ENCODE measurements around the gene ENAH.
A peak's percentile ranks its signal among the peaks of the same experiment; 100 is the strongest.
"Not testable (repeated sequence)": the region's sequence is repeated elsewhere in the genome, so short reads cannot be mapped to it uniquely, and the experiment has no call there.

Gene ENAH

DNA sequence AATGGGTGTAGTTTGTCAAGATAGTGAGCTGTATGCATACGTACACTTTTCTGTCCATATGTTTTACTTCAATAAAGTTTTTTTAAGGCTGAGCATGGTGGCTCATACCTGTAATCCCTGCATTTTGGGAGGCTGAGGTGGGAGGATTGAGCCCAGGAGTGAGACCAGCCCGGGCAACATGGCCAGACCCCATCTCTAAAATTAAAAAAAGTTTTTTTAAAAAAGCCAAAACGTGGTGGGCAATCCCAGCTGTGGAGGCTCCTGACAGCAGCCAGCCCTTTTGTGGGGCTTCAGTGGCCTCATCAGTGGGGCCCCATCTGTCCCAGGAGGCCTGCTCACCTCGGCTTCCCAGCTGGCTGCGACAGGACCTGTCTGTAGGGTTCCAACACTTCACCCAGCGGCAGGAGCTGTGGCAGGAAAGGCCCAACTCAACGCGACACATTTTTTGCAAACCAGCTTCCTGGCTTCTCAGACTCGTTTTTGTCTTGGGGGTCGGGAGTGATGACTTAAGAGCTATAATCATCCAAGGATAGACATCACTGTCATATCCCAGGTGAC lies 168.2 kb downstream of the ENAH start:
- DNase-seq = no peak

- DNase-seq = no peak
These were observed 168.9 kb downstream of the ENAH start for GRCh38 chr1:225483818-225484656.

- no peak for DNase-seq
These were observed 170.4 kb downstream of the ENAH start for GRCh38 chr1:225482421-225482950.

DNA sequence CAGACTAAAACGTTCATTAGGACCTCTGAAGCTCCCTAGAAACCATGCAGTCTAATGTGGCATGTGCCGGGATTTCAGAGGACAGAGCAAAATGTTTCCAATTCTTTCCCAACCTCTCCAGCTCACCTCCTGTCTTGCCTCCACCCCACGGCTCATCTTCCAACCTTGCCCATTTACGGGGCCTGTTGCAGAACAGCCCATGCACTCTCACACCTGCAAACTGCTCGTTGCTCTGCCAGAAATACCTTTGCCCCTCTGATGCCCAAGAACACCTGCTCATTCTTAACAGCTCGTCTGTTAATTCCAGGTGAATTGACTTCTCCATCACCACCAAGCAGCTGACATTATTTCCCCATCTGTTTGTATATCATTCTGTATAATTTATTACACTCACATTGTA lies 171.2 kb downstream of the ENAH start:
- DNase-seq = peak; percentile 73

- DNase-seq = peak; percentile 92
These were observed 172.0 kb downstream of the ENAH start for GRCh38 chr1:225480825-225481434.

DNA sequence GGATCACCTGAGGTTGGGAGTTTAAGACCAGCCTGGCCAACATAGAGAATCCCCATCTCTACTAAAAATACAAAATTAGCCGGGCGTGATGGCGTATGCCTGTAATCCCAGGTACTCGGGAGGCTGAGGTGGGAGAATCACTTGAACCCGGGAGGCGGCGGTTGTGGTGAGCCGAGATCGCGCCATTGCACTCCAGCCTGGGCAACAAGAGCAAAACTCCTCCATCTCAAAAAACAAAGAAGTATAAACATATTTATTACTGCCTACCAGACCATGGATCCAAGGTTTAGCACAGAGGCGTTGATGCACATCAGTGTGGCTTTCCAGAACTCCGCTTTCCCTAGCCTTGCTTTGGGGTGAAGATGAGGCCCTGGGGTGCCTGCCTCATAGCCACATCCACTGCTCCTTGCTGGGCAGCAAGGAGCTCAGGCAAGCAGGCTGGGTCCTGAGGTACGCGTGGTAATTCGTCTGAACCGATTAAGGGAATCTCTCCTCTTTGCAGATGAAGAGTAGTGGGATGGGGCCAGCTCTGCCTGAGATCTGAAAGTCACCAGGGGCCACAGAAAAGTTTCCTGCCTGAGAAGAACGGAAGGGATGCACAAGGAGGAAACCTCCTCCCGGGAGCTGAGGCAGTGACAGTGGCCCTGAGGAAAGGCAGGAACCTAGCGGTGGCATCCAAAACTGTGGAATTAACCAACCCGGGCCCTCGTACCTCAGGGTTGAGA lies 172.8 kb downstream of the ENAH start:
- DNase-seq = no peak

GRCh38 chr1:225479341-225479740 lies 173.6 kb downstream of the ENAH start:
- DNase-seq = no peak

GRCh38 chr1:225477296-225477911 lies 175.5 kb downstream of the ENAH start:
- no peak for DNase-seq

DNA sequence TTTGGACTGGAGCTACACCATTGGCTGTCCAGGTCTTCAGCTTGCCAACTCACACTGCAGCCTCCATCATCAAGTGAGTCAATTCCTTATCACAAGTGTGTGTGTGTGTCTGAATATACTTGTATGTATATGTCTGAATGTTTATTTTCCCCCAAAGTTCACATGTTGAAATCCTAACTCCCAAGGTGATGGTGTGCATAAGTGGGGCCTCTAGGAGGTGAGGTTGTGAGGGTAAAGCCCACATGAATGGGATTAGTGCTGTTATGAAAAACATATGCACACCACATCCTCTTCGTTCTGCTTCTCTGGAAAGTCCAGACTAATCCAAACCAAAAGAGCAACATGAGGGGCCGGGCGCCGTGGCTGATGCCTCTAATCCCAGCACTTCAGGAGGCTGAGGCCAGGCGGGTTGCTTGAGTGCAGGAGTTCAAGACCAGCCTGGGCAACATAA lies 176.4 kb downstream of the ENAH start:
- no peak for DNase-seq

GRCh38 chr1:225476100-225476511 lies 176.8 kb downstream of the ENAH start:
- DNase-seq = no peak

DNA sequence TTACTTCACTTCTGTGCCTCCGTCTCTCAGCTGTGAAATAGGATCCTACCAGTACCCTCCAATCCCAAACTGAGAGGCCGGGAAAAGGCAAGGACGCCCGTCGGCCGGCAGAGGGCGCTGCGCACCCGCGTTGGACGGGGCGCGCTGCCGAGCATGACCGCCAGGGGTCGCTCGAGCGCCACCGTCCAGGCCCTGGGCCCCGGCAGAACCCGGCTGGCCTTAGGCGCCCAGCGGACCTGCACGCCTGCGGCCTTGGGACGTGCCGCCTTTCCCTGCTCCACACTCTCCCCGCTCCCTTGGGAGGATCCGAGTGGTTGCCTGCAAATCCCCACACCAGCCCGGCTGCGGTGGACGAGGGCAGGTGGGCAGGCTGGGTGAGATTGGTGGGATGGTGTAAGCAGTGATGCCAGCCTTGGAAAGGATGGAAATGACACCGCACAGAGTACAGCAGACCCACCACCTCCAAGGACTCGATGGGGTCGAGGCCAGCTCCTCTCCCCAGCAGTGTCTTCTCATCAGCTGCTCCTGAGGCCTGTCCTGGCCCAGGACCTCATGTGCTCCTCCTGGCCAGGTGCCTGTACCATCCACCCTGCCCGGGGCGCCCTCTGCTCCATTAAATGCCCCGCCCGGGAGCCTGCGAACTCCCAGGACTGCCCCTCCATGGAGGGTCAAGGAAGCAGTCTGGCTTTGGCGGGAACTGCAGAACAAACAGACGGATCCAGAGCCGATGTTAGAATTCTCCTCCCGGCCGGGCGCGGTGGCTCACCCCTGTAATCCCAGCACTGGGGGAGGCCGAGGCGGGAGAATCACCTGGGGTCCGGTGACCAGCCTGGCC lies 177.7 kb downstream of the ENAH start:
- DNase-seq = peak; percentile 63

DNA sequence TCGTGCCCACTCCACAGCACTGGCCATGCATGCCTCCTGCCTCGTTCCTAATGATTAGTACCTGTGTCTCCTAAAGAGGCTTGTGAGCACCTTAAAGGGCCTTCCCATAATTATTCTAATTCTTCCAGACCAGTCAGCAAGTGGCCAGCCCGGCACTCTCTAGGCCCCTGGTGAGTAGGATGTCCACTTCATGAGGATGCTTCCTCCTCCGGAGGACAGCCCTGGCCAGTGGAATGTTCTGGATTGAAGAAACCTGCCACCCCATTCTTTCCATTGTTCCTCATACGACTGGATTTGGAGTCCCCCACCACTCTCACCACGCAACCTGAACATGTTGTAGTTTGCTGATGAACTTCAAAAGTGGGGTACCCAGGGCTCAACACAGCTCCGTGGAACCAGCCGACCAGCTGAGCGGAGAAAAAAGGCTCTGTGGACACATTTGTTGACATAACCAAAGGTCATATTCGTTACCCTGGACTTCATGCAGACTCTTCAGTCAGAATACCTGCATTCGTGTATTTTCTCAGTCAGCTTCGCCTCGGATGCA lies 178.4 kb downstream of the ENAH start:
- DNase-seq = no peak

- not testable (repeated sequence) for DNase-seq
These were observed 179.1 kb downstream of the ENAH start for GRCh38 chr1:225473676-225474438.

DNA sequence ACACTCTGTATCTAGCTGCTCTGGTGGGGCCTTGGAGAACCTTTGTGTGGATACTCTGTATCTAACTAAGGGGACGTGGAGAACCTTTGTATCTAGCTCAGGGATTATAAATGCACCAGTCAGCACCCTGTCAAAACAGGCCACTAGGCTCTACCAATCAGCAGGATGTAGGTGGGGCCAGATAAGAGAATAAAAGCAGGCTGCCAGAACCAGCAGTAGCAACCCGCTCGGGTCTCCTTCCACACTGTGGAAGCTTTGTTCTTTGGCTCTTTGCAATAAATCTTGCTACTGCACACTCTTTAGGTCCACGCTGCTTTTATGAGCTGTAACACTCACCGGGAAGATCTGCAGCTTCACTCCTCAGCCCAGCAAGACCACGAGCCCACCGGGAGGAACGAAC lies 179.7 kb downstream of the ENAH start:
- not testable (repeated sequence) for DNase-seq

GRCh38 chr1:225471453-225472301 lies 181.2 kb downstream of the ENAH start:
- DNase-seq = no peak

DNA sequence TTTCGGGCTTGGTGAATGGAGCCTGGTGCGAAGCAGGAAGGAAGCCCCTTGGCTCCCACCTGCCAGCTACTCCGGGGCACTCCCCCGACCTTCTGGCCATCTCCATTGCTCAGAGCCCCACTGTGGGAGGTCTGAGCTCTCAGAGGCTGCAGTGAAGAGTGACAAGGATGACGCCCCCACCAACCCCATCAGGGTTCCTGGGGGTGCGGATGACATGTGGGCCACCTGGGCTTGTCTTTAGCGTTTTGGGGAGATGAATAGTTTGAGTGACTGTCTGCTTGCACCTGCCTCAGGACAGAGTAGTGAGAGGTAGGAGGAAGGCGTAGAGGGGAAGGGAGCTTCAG lies 181.8 kb downstream of the ENAH start:
- DNase-seq = no peak

GRCh38 chr1:225470211-225471108 lies 182.5 kb downstream of the ENAH start:
- no peak for DNase-seq

DNA sequence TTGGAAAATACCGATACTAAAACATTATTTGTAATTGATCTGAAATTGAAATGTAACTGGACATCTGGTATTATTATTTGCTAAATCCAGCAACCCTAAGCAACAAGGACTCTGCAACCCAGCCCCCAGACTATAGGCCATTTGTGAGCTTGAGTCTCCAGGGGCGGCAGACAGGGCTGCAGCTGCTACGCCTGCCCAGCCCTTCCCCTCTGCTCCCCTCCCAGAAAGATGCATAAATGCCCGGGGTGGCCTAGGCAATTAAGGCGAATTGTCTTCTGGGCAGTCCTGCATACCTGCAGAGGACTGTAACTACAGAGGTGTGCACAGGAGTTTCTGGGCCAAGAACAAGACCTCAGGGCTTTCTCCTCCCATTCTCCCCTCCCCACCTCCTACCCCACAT lies 183.9 kb downstream of the ENAH start:
- no peak for DNase-seq
